RPMI7951 (cell line): ENCODE measurements around the gene C4orf50. TPM values are rescaled to one million over a fixed set of nuclear protein-coding genes. Genes with fewer than 3 reads are reported as not detected.
A peak's percentile ranks its signal among the peaks of the same experiment; 100 is the strongest.

Experiments used
- DNase-seq: peaks from one replicate; pipeline ENCODE4 v3.0.0-alpha.2; 2012; ENCODE audit warnings: low read depth
- total RNA-seq: library from RNA; depleted of rRNA; stranded (reverse); fragments of >200 nt; shearing (Covaris generic); gene quantifications from 2 replicates; pipeline ENCODE4 v1.2.3, GENCODE V29; 2014

Gene C4orf50
- total RNA-seq, 1 experiment from 2014 or later: not detected

DNA sequence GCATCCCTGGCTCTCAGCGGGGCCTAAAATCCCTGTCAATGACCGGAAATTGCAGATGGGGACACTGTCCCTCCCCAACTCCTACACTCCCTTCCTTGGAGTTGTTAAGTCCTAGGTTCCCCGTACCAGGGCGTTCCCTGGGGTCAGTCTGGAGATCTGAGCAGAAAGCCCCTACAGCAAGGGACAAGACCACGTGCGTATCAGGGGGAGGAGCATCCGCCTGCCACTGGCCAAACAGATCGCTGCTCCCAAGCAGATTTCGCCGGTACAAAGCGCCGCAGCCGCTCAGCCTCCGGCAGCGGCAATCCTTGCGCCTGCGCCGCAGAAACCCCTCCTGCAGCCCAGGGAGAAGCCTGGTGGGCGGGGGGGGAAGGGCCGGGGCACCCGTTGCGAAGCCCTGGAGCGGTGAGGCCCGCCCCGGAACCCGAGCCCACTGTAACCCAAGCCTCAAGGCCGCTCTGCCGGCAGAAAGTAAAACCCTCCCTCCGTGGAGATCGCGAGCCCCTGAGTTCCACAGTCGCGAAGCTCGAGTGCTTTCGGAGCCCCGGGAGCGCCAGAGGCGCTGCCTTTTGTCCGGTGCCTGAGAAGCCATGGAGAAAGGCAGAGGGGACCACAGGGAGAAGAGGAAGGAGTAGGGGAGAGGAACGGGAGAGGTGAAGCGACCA, 128.0 kb downstream of the C4orf50 start:
- no peak for DNase-seq

DNA sequence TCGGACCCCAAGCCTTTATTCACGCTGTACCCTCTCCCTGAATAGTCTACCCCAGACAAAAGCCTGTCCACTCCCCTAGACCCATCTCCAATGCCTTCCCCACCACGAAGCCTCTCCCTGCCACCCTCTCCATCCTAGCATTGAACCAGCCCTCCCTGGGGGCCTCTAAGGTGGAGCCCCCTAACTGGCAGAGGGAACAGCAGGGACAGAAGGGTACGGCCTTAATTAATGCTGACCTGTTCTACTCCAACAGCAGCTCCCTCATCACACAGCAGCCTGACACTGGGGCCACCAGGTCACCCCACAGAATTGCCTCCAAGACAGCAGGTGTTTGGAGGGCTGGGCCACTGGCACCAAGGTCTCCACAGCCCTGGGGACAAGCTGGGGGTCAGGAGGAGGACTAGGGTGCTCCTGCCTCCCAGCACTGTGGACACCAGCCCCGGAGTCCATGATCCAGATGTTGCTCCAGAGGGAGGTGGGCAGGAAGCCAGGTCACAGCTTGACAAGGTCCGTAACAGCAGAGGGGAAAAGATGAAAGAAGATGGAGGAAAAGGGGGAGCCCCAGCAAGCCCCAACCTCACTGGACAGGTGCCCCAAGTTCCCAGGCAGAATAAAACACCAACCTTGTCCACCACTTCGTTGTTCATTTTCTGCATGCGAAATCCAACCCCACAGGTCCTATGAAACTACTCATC, 129.1 kb downstream of the C4orf50 start:
- no peak for DNase-seq

GRCh38 chr4:5888222-5889001, 129.8 kb downstream of the C4orf50 start:
- DNase-seq: no peak

GRCh38 chr4:5887361-5888221, 130.6 kb downstream of the C4orf50 start:
- no peak for DNase-seq

DNA sequence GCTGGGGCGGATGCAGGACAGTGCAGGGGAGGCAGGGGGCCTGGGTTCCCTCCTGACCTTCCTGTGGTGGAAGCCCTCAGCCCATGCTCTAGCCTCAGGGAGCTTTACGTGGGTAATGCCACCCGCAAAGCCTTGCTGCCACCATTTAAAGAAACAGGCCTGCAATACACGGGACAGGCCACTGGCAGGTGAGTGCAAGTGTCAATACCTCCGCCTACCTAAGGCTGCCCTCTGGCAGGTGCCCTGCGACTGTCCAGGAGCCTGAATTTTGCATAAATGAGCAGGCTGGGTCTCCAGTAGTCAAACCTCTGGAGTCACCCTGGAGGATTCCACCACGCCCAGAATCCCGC, 131.2 kb downstream of the C4orf50 start:
- no peak for DNase-seq

- DNase-seq: no peak
These were observed 132.5 kb downstream of the C4orf50 start for GRCh38 chr4:5885733-5886132.

DNA sequence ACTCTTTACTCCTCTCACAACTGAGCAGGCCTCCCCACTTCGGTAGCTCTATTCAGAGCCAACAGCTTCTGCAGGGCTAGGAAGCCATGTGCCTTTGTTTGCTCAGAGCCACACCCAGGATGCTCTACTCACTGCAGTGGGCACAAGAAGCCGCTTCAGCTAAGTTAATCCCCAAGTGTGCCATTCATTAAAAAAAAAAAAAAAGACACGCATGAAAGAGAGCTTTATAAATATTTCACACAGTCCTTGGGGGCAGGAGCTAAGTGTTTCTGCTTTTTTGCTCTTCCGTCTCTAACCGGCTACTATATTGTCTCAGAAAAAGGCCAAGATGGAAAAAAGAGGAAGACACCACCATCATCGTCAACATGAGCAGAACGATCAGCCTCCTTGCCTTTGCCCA, 133.4 kb downstream of the C4orf50 start:
- DNase-seq: no peak

DNA sequence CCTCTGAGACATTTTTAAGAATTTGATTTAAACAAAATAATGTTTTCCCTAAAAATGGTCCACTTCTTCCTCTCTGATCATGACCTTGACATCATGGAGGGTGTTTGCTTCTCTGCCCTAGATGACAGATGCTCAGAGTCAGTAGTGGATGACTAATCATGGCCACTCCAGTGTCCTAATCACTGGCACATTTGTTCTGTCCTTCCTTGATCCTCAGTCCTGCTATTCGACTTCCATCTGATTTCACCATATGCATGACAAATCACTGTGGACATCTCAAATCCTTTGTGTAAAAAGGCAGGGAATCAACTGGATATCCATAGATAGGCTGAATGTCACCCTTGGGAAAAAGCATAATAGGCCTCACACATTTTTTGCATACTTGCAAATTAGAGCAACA, 134.3 kb downstream of the C4orf50 start:
- no peak for DNase-seq

GRCh38 chr4:5882947-5883346, 135.3 kb downstream of the C4orf50 start:
- no peak for DNase-seq

GRCh38 chr4:5881340-5881739, 136.9 kb downstream of the C4orf50 start:
- no peak for DNase-seq

DNA sequence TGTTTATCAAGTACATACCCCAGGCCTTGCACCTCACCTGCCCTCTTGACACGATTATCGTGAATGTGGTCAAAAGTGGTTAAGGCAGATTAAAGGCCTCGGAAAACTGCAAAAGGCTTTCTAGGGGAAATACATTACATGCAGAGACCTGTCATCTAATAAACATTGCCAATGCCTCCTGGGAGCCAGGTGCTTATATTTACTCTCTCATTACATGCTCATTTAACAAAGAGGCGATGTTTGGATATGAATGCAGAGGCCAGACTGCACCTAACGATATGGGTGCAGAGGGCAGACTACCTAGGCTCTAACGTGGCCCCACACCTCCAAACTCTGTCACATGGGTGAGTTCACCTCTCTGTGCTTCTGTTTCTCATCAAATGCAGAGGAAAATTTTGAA, 139.9 kb downstream of the C4orf50 start:
- DNase-seq: no peak

DNA sequence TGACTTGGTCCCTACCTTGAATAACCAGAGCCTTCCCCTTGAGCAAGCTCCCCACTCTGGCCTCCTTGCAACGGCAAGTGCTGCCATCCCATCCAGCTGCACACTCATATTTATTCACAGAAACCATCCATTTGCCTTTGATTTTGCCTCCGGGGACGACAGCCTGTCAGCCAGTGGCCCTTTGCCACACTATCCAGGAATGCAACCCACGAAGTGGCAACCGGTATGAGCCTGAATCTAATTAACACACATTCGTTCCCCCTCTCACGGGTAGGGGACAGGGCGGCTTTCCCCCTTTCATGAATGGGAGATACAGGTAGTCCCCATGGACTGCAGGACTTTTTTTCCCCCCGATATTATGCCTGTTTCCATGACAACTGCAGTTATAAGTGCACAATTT, 140.8 kb downstream of the C4orf50 start:
- no peak for DNase-seq

DNA sequence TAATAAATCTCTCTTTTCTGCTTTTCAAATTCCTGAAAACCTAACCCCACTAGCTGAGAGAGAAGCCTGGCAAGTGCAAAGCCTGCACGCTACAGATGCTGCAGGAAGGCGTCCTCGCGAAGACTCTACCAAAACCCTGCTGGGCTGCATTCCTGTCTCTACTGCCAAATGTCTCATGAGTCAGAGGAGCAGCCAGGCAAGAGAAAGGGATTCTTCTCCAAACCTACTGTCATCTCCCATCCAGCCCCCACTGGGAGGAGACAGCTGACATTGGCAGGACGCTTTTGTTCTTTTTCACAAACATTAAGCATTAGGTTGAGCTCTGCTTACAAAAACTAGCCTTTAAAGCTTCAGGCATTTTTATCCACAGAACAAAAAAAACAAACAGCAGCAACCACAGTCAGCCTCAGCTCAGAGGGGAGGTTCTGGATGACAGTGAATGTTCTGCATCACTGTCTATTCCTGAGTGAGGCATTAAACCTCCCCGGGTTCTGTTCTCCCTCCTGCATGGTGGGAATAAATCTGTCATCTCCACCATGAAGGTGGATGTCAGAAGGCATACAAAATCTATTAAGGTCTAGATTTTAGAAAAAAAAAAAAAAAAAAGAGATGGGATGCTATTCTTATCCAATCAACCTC, 143.3 kb downstream of the C4orf50 start:
- peak; percentile 13 for DNase-seq

- no peak for DNase-seq
These were observed 147.5 kb downstream of the C4orf50 start for GRCh38 chr4:5870701-5871100.

- no peak for DNase-seq
These were observed 148.1 kb downstream of the C4orf50 start for GRCh38 chr4:5869966-5870619.

DNA sequence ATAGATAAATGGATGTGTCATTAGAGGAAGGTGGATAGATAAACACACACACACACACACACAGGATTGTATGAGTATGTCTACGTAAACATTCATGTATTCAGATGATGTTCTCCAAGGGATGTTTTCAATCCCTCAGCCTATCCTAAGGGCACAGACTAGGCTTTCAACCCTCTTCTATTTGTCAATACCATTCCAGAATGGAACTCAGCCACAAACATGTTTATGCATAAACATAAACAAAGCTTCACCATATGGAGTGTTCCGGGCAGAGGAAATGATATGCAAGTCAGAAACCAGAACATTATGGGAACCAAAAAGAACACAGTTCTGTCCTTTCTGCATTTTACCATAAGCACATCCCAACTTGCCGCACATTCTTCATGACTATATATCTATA, 150.4 kb downstream of the C4orf50 start:
- no peak for DNase-seq

- DNase-seq: no peak
These were observed 151.1 kb downstream of the C4orf50 start for GRCh38 chr4:5866841-5867813.

DNA sequence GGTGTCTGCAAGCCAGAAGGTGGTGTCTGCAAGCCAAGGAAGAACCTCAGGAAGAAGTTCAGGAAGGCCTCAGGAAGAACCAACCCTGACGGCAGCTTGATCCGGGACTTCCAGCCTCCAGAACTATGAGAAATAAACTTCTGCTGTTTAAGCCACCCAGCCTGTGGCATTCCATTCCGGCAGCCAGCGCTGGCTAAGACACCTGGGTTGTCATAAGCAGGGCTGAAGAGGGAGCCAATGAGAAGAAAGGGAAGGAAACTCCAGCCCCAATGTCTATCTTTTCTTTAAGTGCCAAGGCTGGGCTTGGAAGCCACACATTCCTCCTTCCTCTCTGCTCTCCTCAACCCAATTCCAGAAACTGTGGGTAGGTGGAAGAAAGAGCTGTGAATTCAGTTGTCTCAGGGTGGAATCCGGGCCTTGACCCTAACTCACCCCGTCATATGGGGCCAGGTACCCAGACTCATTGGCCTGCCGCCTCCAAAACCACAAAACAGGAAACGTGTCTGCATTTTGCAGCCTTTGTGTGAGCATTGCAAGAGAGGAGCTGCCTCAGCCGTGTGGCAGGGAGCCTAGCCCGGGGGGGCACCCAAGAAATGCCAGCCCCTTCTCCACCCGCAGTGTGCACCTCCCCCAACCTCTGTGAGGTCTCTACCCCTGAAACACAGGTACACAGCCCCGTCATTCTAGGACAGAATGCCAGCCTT, 152.2 kb downstream of the C4orf50 start:
- no peak for DNase-seq

DNA sequence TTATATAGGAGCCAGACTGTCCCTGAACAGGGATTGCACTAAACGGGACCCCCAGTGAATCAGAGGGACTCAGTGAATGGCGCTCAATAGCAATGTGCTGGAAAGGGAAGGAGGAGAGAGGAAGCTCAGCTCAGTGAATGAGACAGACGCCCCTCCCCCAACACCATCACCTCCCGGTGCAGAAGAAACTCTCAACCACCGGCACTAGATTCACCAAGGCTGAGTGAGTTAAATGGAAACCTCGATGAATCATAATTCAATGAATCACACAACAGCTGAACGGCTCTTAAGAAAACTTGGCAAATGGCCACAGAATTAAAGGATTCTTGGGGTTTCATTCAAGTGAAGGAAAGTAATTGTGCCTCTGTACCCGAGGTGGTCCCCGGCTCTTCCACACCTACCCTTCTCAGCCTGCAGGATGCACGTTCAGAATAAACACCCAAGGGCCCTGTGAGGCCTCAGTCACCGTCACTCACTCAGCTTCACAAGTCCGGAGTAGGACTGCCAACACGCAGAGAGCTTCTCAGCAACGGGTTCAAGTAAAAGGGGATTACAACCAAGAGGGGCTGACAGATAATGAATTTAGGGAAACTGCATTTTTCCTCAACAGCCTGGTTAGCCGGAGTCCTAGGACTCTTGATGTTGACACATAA, 154.6 kb downstream of the C4orf50 start:
- DNase-seq: peak; percentile 91
